CD4-positive, CD25-positive, alpha-beta regulatory T cell (primary cell): ENCODE data around the gene SLC27A2. TPM values are rescaled to one million over a fixed set of nuclear protein-coding genes. Genes with fewer than 3 reads are reported as not detected.

Experiments
- ATAC-seq, 2 donors: fragments of 150-1000 bp; cut with Tn5 transposase; one replicate each; pipeline ENCODE4 v1.10.0; 2021; ENCODE audit warnings: low read depth in 2 of 2, moderate number of reproducible peaks in 2 of 2, moderate library complexity in 1 of 2
- DNase-seq, 3 donors: peaks; one replicate each; pipeline versions ENCODE4 v3.0.0 to v3.0.0-alpha.2; 2012 to 2022; ENCODE audit warnings: mixed read lengths in 1 of 3
- H3K27ac ChIP-seq: one replicate; pipeline ENCODE4 v1.7.0; 2013; ENCODE audit warnings: mild to moderate bottlenecking, low read length; ENCODE audit not compliant: insufficient read depth, poor library complexity, severe bottlenecking
- H3K27me3 ChIP-seq: one replicate; pipeline ENCODE4 v1.7.0; 2013; ENCODE audit warnings: low read length; ENCODE audit not compliant: control insufficient read depth, insufficient read depth
- H3K36me3 ChIP-seq: one replicate; pipeline ENCODE4 v1.7.0; 2013; ENCODE audit warnings: mild to moderate bottlenecking, low read length, moderate library complexity; ENCODE audit not compliant: control insufficient read depth, insufficient read depth
- H3K4me1 ChIP-seq: 2 replicates; pipeline ENCODE4 v1.7.0; 2013; ENCODE audit warnings: mild to moderate bottlenecking, low read length; ENCODE audit not compliant: insufficient read depth, control insufficient read depth, poor library complexity, severe bottlenecking
- H3K4me3 ChIP-seq: one replicate; pipeline ENCODE4 v1.7.0; 2013; ENCODE audit warnings: low read depth, mild to moderate bottlenecking, low read length, moderate library complexity
- H3K9me3 ChIP-seq, 2 experiments: 1 replicate in 1 of 2; 2 replicates in 1 of 2; pipeline ENCODE4 v1.7.0; 2013; ENCODE audit warnings: low read length in 2 of 2, mild to moderate bottlenecking in 1 of 2, moderate library complexity in 1 of 2; ENCODE audit not compliant: control insufficient read depth in 2 of 2
- H3K27ac Mint-ChIP-seq, 3 donors: one replicate each; pipeline ENCODE4 v1.8.0; 2020 to 2022; ENCODE audit warnings: mild to moderate bottlenecking in 3 of 3, mixed read lengths in 3 of 3, moderate library complexity in 2 of 3
- H3K27me3 Mint-ChIP-seq: one replicate; pipeline ENCODE4 v1.8.0; 2022; ENCODE audit warnings: mild to moderate bottlenecking, mixed read lengths
- H3K36me3 Mint-ChIP-seq: one replicate; pipeline ENCODE4 v1.8.0; 2020; ENCODE audit warnings: mixed read lengths
- H3K4me1 Mint-ChIP-seq, 4 donors: one replicate each; pipeline ENCODE4 v1.8.0; 2020 to 2022; ENCODE audit warnings: mixed read lengths in 4 of 4, mild to moderate bottlenecking in 1 of 4
- H3K4me3 Mint-ChIP-seq, 4 donors: one replicate each; pipeline ENCODE4 v1.8.0; 2020 to 2022; ENCODE audit warnings: mild to moderate bottlenecking in 4 of 4, mixed read lengths in 4 of 4, moderate library complexity in 3 of 4
- H3K9me3 Mint-ChIP-seq, 7 donors: one replicate each; pipeline ENCODE4 v1.8.0; 2020 to 2022; ENCODE audit warnings: mixed read lengths in 7 of 7, mild to moderate bottlenecking in 3 of 7, moderate library complexity in 2 of 7
- polyA plus RNA-seq, 4 donors: library from polyadenylated mRNA; unstranded; fragments of 300-500 nt; fragmentation: Illumina TruSeq; gene quantifications; one replicate each; pipeline ENCODE4 v1.2.3, GENCODE V29; 2021
- total RNA-seq: library from RNA; stranded (reverse); gene quantifications from one replicate; pipeline ENCODE4 v1.2.3, GENCODE V29; 2022

Gene SLC27A2
- total and polyA plus RNA-seq, 5 donors from 2014 or later: 0.63 to 1.4 (median 1.2) TPM

- no peaks in the 10 kb centered on the region for H3K4me1 Mint-ChIP-seq
- Histone ChIP-seq H3K27ac (no peak overlapping the region), H3K4me3 (no peak overlapping the region), H3K4me1 (no peaks in the 10 kb centered on the region), H3K36me3 (no peaks in the 10 kb centered on the region), H3K9me3 (no peaks in the 10 kb centered on the region), H3K27me3 (no peaks in the 10 kb centered on the region)
- no peaks in the 10 kb centered on the region for H3K36me3 Mint-ChIP-seq
- H3K27me3 Mint-ChIP-seq: no peaks in the 10 kb centered on the region
- no peak for DNase-seq
- no peak overlapping the region for H3K4me3 Mint-ChIP-seq
- no peak for ATAC-seq
- peaks cover 0 to 2% (median 0%) of the 10 kb centered on the region in 7 donors for H3K9me3 Mint-ChIP-seq
- no peak overlapping the region for H3K27ac Mint-ChIP-seq
These were observed 37.8 kb downstream of the SLC27A2 start for GRCh38 chr15:50219820-50220219.

DNA sequence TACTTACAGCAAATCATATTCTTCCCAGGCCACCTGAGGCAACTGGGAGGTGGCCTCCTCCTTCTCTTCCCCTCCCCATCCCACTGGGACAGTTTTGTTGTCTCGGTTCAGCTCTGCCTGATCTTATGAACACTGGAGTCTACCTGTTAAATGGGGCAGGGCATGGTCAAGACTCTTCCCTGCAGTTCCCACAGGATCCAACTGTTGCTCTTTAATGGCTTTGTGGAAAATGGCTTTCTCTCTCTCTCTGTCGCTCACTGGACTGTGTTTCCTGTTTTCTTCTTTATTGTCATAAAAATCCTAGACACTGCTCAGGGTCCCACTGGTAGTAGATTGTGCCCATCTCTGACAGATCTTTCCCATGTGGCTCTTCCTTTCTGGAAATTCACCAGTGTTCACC is 40.2 kb downstream of the SLC27A2 start:
- DNase-seq: no peak
- Mint-ChIP-seq H3K4me1 (no peaks in the 10 kb centered on the region), H3K27me3 (no peaks in the 10 kb centered on the region), H3K9me3 (peaks cover 0 to 1% (median 0%) of the 10 kb centered on the region in 7 donors), H3K27ac (no peak overlapping the region), H3K4me3 (no peak overlapping the region), H3K36me3 (no peaks in the 10 kb centered on the region)
- no peak for ATAC-seq
- no peak overlapping the region for H3K4me3 ChIP-seq
- no peaks in the 10 kb centered on the region for H3K27me3 ChIP-seq
- H3K9me3 ChIP-seq: no peaks in the 10 kb centered on the region
- H3K36me3 ChIP-seq: no peaks in the 10 kb centered on the region
- H3K27ac ChIP-seq: no peak overlapping the region
- H3K4me1 ChIP-seq: no peaks in the 10 kb centered on the region

GRCh38 chr15:50224606-50225005 is 42.6 kb downstream of the SLC27A2 start:
- Mint-ChIP-seq H3K27me3 (no peaks in the 10 kb centered on the region), H3K27ac (no peak overlapping the region), H3K9me3 (peaks cover 0 to 1% (median 0%) of the 10 kb centered on the region in 7 donors), H3K4me3 (no peak overlapping the region), H3K36me3 (no peaks in the 10 kb centered on the region), H3K4me1 (no peaks in the 10 kb centered on the region)
- Histone ChIP-seq H3K9me3 (no peaks in the 10 kb centered on the region), H3K4me3 (no peak overlapping the region), H3K36me3 (no peaks in the 10 kb centered on the region), H3K27me3 (no peaks in the 10 kb centered on the region), H3K27ac (no peak overlapping the region), H3K4me1 (no peaks in the 10 kb centered on the region)
- DNase-seq (no peak), ATAC-seq (no peak)

GRCh38 chr15:50225057-50225456 is 43.1 kb downstream of the SLC27A2 start:
- Mint-ChIP-seq H3K36me3 (no peaks in the 10 kb centered on the region), H3K4me1 (no peaks in the 10 kb centered on the region), H3K27me3 (no peaks in the 10 kb centered on the region), H3K9me3 (peaks cover 0 to 1% (median 0%) of the 10 kb centered on the region in 7 donors), H3K27ac (no peak overlapping the region), H3K4me3 (no peak overlapping the region)
- no peak overlapping the region for H3K4me3 ChIP-seq
- H3K4me1 ChIP-seq: no peaks in the 10 kb centered on the region
- DNase-seq: no peak
- no peak for ATAC-seq
- no peak overlapping the region for H3K27ac ChIP-seq
- no peaks in the 10 kb centered on the region for H3K27me3 ChIP-seq
- no peaks in the 10 kb centered on the region for H3K36me3 ChIP-seq
- no peaks in the 10 kb centered on the region for H3K9me3 ChIP-seq

- Mint-ChIP-seq H3K4me3 (no peak overlapping the region), H3K4me1 (no peaks in the 10 kb centered on the region)
- no peak for ATAC-seq
These were observed 43.9 kb downstream of the SLC27A2 start for GRCh38 chr15:50225938-50226337.

GRCh38 chr15:50227076-50227475 is 45.1 kb downstream of the SLC27A2 start:
- H3K27ac Mint-ChIP-seq: no peak overlapping the region
- no peaks in the 10 kb centered on the region for H3K4me1 ChIP-seq
- no peaks in the 10 kb centered on the region for H3K27me3 ChIP-seq
- H3K27ac ChIP-seq: no peak overlapping the region
- no peaks in the 10 kb centered on the region for H3K9me3 Mint-ChIP-seq
- no peaks in the 10 kb centered on the region for H3K27me3 Mint-ChIP-seq
- H3K9me3 ChIP-seq: no peaks in the 10 kb centered on the region
- no peaks in the 10 kb centered on the region for H3K36me3 Mint-ChIP-seq
- DNase-seq: no peak
- H3K36me3 ChIP-seq: no peaks in the 10 kb centered on the region
- H3K4me3 Mint-ChIP-seq: no peak overlapping the region
- no peak overlapping the region for H3K4me3 ChIP-seq
- no peak for ATAC-seq
- no peaks in the 10 kb centered on the region for H3K4me1 Mint-ChIP-seq

More at GRCh38 chr15:50225938-50226337, 43.9 kb downstream of the SLC27A2 start:
- H3K9me3 Mint-ChIP-seq: no peaks in the 10 kb centered on the region
- Histone ChIP-seq H3K9me3 (no peaks in the 10 kb centered on the region), H3K36me3 (no peaks in the 10 kb centered on the region), H3K4me3 (no peak overlapping the region), H3K4me1 (no peaks in the 10 kb centered on the region), H3K27me3 (no peaks in the 10 kb centered on the region), H3K27ac (no peak overlapping the region)
- no peaks in the 10 kb centered on the region for H3K36me3 Mint-ChIP-seq
- no peak for DNase-seq
- H3K27ac Mint-ChIP-seq: no peak overlapping the region
- no peaks in the 10 kb centered on the region for H3K27me3 Mint-ChIP-seq

GRCh38 chr15:50228866-50229265 is 46.9 kb downstream of the SLC27A2 start:
- no peaks in the 10 kb centered on the region for H3K36me3 ChIP-seq
- H3K4me3 ChIP-seq: no peak overlapping the region
- no peaks in the 10 kb centered on the region for H3K36me3 Mint-ChIP-seq
- no peak overlapping the region for H3K4me3 Mint-ChIP-seq
- ATAC-seq: no peak
- no peak for DNase-seq
- H3K9me3 Mint-ChIP-seq: peaks cover 0 to 2% (median 0%) of the 10 kb centered on the region in 7 donors
- H3K4me1 ChIP-seq: no peaks in the 10 kb centered on the region
- H3K4me1 Mint-ChIP-seq: no peaks in the 10 kb centered on the region
- H3K27ac ChIP-seq: no peak overlapping the region
- H3K27me3 Mint-ChIP-seq: no peaks in the 10 kb centered on the region
- no peak overlapping the region for H3K27ac Mint-ChIP-seq
- H3K27me3 ChIP-seq: no peaks in the 10 kb centered on the region
- H3K9me3 ChIP-seq: no peaks in the 10 kb centered on the region

DNA sequence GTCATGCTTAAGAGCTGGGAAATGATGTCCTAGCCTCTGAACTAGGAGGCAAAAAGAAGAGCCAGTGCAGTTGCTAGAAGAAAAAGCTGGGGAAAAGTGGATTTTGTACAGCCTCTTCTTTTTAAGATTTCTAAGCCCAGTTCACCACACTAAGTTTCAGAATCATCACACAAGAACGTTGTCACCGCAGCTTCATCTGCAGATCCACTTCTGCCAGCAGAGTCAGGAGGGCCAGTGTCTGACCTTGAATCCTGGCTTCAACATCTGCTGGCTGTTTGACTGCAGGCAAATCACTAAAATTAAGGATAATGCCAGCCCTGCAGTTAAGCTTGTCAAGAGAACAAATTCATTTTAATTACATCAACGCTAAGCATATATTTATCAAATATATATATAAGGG is 47.3 kb downstream of the SLC27A2 start:
- Histone ChIP-seq H3K27me3 (no peaks in the 10 kb centered on the region), H3K36me3 (no peaks in the 10 kb centered on the region), H3K9me3 (no peaks in the 10 kb centered on the region), H3K4me1 (no peaks in the 10 kb centered on the region), H3K27ac (no peak overlapping the region), H3K4me3 (no peak overlapping the region)
- no peak for ATAC-seq
- Mint-ChIP-seq H3K27me3 (no peaks in the 10 kb centered on the region), H3K4me1 (no peaks in the 10 kb centered on the region), H3K27ac (no peak overlapping the region), H3K9me3 (peaks cover 0 to 2% (median 0%) of the 10 kb centered on the region in 7 donors), H3K36me3 (no peaks in the 10 kb centered on the region), H3K4me3 (no peak overlapping the region)
- no peak for DNase-seq
